ENCODE data around the gene EPB41L4B. TPM values are rescaled to one million over a fixed set of nuclear protein-coding genes. Genes with fewer than 3 reads are reported as not detected.

EPB41L4B gene
- total RNA-seq, 1 donor from 2014 or later: 19.3 TPM

DNA sequence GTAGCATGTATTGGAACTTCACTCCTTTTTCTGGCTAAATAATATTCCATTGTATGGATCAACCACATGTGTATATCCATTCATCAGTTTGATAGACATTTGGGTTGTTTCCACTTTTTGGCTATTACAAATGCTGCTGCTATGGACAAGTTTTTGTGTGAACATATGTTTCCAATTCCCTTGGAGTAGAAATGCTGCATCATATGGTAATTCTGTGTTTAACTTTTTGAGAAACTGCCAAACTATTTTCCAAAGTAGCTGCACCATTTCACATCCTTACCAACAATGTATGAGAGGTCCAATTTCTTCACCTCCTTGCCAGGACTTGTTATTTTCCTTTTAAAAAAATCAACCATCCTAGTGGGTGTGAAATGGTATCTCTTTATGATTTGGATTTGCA, 162.2 kb downstream of the EPB41L4B start:
- H3K4me3 Mint-ChIP-seq (ENCODE audit: unreplicated experiment): no peak overlapping the region
- peaks cover 3% of the 10 kb centered on the region for H3K9me3 Mint-ChIP-seq (ENCODE audit: unreplicated experiment)
- DNase-seq (ENCODE audit: extremely low spot score, unreplicated experiment): no peak
- peaks cover 17% of the 10 kb centered on the region for H3K27me3 Mint-ChIP-seq (ENCODE audit: unreplicated experiment)
- TF ChIP-seq, protein P1, sequence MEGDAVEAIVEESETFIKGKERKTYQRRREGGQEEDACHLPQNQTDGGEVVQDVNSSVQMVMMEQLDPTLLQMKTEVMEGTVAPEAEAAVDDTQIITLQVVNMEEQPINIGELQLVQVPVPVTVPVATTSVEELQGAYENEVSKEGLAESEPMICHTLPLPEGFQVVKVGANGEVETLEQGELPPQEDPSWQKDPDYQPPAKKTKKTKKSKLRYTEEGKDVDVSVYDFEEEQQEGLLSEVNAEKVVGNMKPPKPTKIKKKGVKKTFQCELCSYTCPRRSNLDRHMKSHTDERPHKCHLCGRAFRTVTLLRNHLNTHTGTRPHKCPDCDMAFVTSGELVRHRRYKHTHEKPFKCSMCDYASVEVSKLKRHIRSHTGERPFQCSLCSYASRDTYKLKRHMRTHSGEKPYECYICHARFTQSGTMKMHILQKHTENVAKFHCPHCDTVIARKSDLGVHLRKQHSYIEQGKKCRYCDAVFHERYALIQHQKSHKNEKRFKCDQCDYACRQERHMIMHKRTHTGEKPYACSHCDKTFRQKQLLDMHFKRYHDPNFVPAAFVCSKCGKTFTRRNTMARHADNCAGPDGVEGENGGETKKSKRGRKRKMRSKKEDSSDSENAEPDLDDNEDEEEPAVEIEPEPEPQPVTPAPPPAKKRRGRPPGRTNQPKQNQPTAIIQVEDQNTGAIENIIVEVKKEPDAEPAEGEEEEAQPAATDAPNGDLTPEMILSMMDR (IDR thresholded peaks at IDR 0.05): no peak
- H3K36me3 Mint-ChIP-seq (ENCODE audit: unreplicated experiment): no peaks in the 10 kb centered on the region
- no peak overlapping the region for H3K27ac Mint-ChIP-seq (ENCODE audit: unreplicated experiment)
- peaks cover 2% of the 10 kb centered on the region for H3K4me1 Mint-ChIP-seq (ENCODE audit: unreplicated experiment)

DNA sequence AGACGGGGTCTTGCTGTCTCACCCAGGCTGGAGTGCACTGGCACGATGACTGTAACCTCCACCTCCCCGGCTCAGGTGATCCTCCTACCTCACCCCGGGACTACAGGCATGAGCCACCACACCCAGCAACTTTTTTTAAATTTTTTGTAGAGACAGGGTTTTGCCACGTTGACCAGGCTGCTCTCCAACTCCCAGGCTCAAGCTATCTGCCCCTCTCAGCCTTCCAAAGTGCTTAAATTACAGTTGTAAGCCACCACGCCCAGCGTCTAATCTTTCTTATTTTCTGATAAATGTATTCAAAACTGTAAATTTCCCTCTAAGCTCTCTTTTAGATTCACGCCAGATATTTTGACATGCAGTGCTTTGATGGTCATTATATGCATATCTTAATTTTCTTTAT, 164.2 kb downstream of the EPB41L4B start:
- H3K4me1 Mint-ChIP-seq (ENCODE audit: unreplicated experiment): peaks cover 2% of the 10 kb centered on the region
- no peaks in the 10 kb centered on the region for H3K36me3 Mint-ChIP-seq (ENCODE audit: unreplicated experiment)
- no peak overlapping the region for H3K27ac Mint-ChIP-seq (ENCODE audit: unreplicated experiment)
- TF ChIP-seq, protein P1 (IDR thresholded peaks at IDR 0.05): no peak
- peaks cover 17% of the 10 kb centered on the region for H3K27me3 Mint-ChIP-seq (ENCODE audit: unreplicated experiment)
- peaks cover 6% of the 10 kb centered on the region for H3K9me3 Mint-ChIP-seq (ENCODE audit: unreplicated experiment)
- H3K4me3 Mint-ChIP-seq (ENCODE audit: unreplicated experiment): no peak overlapping the region
- no peak for DNase-seq (ENCODE audit: extremely low spot score, unreplicated experiment)

DNA sequence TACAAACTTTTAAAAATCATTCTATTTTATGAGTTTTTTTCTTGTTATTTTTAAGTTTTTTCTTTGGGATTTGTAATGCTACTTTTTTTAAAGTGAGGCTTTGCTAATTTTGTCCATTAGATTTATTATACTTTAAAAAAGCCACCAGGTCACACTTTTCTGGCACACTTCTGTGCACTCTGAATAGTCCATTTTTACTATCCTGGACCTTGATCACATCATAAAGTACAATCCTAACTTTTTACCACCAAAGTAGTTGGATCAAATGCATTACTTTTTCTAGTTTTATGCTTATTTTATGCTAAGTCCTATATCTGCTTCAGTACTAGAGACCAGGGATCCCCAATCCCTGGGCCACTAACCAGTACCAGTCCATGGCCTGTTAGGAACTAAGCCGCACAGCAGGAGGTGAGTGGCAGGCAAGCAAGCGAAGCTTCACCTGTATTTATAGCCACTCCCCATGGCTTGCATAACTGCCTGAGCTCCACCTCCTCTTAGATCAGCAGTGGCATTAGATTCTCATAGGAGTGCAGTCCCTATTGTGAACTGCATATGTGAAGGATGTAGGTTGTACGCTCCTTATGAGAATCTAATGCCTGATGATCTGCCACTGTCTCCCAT, 169.8 kb downstream of the EPB41L4B start:
- TF ChIP-seq, protein P1 (IDR thresholded peaks at IDR 0.05): no peak
- H3K36me3 Mint-ChIP-seq (ENCODE audit: unreplicated experiment): no peaks in the 10 kb centered on the region
- peaks cover 12% of the 10 kb centered on the region for H3K27me3 Mint-ChIP-seq (ENCODE audit: unreplicated experiment)
- H3K9me3 Mint-ChIP-seq (ENCODE audit: unreplicated experiment): peaks cover 6% of the 10 kb centered on the region
- no peaks in the 10 kb centered on the region for H3K4me1 Mint-ChIP-seq (ENCODE audit: unreplicated experiment)
- peak; percentile 48 for DNase-seq (ENCODE audit: extremely low spot score, unreplicated experiment)
- no peak overlapping the region for H3K4me3 Mint-ChIP-seq (ENCODE audit: unreplicated experiment)
- H3K27ac Mint-ChIP-seq (ENCODE audit: unreplicated experiment): no peak overlapping the region

DNA sequence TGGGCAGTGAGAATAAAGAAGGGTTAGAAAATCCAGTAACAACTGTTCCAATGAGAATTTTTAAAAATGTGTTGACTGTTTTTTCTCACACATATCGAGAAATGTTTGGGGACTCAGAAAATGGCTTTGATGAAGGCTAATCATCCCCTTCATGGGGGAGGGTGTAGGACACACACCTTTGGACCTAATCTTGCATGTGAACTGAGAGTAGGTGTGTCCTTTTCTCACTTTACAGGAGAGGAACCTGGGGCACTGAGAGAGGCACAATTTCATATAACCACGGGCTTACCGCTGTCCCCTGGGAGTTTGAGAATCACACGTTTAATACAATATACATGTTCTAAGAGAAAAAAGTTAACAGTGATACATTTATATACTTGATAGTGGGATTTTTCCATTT, 171.1 kb downstream of the EPB41L4B start:
- Mint-ChIP-seq H3K4me3 (ENCODE audit: unreplicated experiment) (no peak overlapping the region), H3K4me1 (ENCODE audit: unreplicated experiment) (no peaks in the 10 kb centered on the region), H3K9me3 (ENCODE audit: unreplicated experiment) (peaks cover 6% of the 10 kb centered on the region), H3K27me3 (ENCODE audit: unreplicated experiment) (peaks cover 11% of the 10 kb centered on the region), H3K36me3 (ENCODE audit: unreplicated experiment) (no peaks in the 10 kb centered on the region), H3K27ac (ENCODE audit: unreplicated experiment) (no peak overlapping the region)
- no peak for DNase-seq (ENCODE audit: extremely low spot score, unreplicated experiment)
- TF ChIP-seq, protein P1 (IDR thresholded peaks at IDR 0.05): no peak

DNA sequence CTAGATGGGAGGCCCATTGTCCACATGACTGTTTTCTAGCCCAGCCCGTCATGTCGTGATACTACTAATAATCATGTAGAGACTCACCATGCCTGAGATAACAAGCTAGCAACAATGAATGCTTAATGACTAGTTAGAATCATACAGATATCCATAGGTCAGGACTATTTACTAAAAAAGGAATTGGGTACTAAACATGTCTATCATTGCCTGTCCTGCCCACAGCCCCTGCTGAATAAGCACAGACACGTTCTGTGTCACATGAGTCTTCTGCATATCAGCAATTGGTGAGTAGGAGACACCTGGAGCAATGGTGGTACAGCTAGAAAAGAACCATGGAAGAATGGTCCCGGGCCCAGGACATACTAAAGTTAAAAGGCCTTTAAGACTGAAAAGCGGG, 171.8 kb downstream of the EPB41L4B start:
- Mint-ChIP-seq H3K27me3 (ENCODE audit: unreplicated experiment) (peaks cover 11% of the 10 kb centered on the region), H3K4me1 (ENCODE audit: unreplicated experiment) (peaks cover under 1% of the 10 kb centered on the region), H3K9me3 (ENCODE audit: unreplicated experiment) (peaks cover 6% of the 10 kb centered on the region), H3K4me3 (ENCODE audit: unreplicated experiment) (no peak overlapping the region), H3K36me3 (ENCODE audit: unreplicated experiment) (no peaks in the 10 kb centered on the region), H3K27ac (ENCODE audit: unreplicated experiment) (no peak overlapping the region)
- no peak for DNase-seq (ENCODE audit: extremely low spot score, unreplicated experiment)
- TF ChIP-seq, protein P1 (IDR thresholded peaks at IDR 0.05): no peak
